Ovary (tissue), 9 donors: ENCODE results near the gene XPO6. TPM values are rescaled to one million over a fixed set of nuclear protein-coding genes. Genes with fewer than 3 reads are reported as not detected.

Source experiments
- DNase-seq, 5 donors: peaks; one replicate each; pipeline ENCODE4 v3.0.0-alpha.2; 2019 to 2020
- H3K27ac ChIP-seq, 2 donors: fragments of 200-600 bp; one replicate each; pipeline versions ENCODE4 v1.5.1 to v1.8.0; 2019 to 2022
- H3K27me3 ChIP-seq: fragments of 200-600 bp; one replicate; pipeline ENCODE4 v1.8.0; 2022
- H3K36me3 ChIP-seq: fragments of 200-600 bp; sonication (generic); one replicate; pipeline ENCODE4 v1.5.1; 2019
- H3K4me1 ChIP-seq: one replicate; pipeline ENCODE4 v1.8.1; 2013; ENCODE audit warnings: mild to moderate bottlenecking, moderate library complexity; ENCODE audit not compliant: insufficient read depth
- H3K4me3 ChIP-seq: fragments of 200-600 bp; sonication (generic); one replicate; pipeline ENCODE4 v1.5.1; 2017
- H3K9me3 ChIP-seq, 2 donors: fragments of 200-600 bp in 1 of 2; sonication (generic) in 1 of 2; one replicate each; pipeline versions ENCODE4 v1.5.1 to v1.8.1; 2013 to 2019; ENCODE audit warnings: mild to moderate bottlenecking in 1 of 2, moderate library complexity in 1 of 2
- EP300 ChIP-seq: sonication (generic); formaldehyde crosslinking; IDR thresholded peaks from one replicate; pipeline ENCODE4 v1.6.1; 2017; ENCODE audit warnings: antibody characterized with exemption
- POLR2A ChIP-seq: fragments of 450-650 bp; IDR thresholded peaks from one replicate; pipeline ENCODE4 v1.6.1; 2017; ENCODE audit warnings: antibody characterized with exemption, mild to moderate bottlenecking, moderate library complexity
- WGBS, 3 donors: extraction: QIAGEN DNeasy Blood & Tissue Kit in 1 of 3; methylation state at CpG; one replicate each; pipeline versions ENCODE4 v1.1.5 to v1.1.7; 2013 to 2017; 5-methylcytosine and 5-hydroxymethylcytosine counted together
- intact Hi-C, 4 donors: fragments of 100-400 bp; cut with DNase I; formaldehyde crosslinking; loops; one replicate each; pipeline versions ENCODE4 v1.11.0 to v1.15.1; 2022 to 2023
- polyA plus RNA-seq, 2 donors: library from polyadenylated mRNA; stranded (reverse); fragments of 200-250 nt in 1 of 2; fragments of 350-450 nt in 1 of 2; fragmentation: Illumina TruSeq in 1 of 2; extraction: RNeasy Lipid Tissue Mini Kit (QIAGEN cat#74804) in 1 of 2; gene quantifications; one replicate each; pipeline ENCODE4 v1.2.3, GENCODE V29; 2013 to 2014
- total RNA-seq, 7 donors: library from RNA; depleted of rRNA in 2 of 7; stranded (reverse); fragments of >200 nt in 2 of 7; fragmentation: NEBNext Ultra II Directional in 3 of 7; extraction: Animal tissue kit (Norgen Biotek cat#: 25700) in 3 of 7; gene quantifications; one replicate each; pipeline versions ENCODE4 v1.1.0 to v1.2.4, GENCODE V29; 2016 to 2023
- TF ChIP-seq, protein P1 (sequence below), 3 donors: fragments of 450-650 bp in 2 of 3; fragments of 200-600 bp in 1 of 3; IDR thresholded peaks; one replicate each; pipeline versions ENCODE4 v1.5.1 to v1.8.0; 2016 to 2022; ENCODE audit warnings: antibody characterized with exemption in 3 of 3, mild to moderate bottlenecking in 1 of 3
- donor health status: DM: no; HTN: no; CAD: no; lungs with moderate emphysema.
- donor health status: DM: no; HTN: no; CAD: no.
- donor health status: Bipolar disorder and iron deficiency.
- donor health status: DM: yes; HTN: yes; CAD: no.
- donor health status: DM: no; HTN: no; CAD: no.
- donor health status: DM: yes; HTN: yes; CAD: no.

XPO6 gene
- total and polyA plus RNA-seq, 9 donors: 30.3 to 98.2 (median 65.0) TPM

DNA sequence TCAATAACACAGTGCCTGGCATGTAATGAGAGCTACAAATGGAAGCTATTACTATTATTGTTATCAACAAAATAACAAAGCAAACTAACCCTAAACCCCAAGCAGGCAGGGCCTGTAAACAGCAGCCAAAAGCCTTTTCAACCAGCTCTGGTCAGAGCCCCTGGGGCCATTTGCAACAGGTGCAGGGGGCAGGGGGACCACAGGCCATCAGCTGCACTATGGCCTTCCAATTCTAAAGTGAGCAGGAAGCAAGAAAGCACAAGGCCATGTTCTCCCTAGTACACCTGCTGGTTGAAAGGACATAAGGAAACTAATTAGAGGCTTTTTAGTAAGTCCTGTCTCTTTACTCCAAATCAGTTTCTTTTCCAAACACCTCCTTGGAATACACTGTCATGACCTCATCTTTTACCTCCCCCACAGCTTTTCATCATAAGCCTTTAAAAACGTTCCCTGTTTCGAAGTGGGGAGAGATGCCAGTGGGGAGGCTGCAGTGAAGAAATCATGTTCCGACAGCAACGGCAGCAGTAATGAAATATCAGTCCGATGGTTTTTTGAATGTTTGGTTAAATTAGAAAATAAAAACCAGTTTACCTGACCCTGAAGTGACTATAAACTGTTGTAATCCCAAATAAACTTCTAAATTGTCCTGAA, 79.9 kb downstream of the XPO6 start:
- TF ChIP-seq, protein P1, sequence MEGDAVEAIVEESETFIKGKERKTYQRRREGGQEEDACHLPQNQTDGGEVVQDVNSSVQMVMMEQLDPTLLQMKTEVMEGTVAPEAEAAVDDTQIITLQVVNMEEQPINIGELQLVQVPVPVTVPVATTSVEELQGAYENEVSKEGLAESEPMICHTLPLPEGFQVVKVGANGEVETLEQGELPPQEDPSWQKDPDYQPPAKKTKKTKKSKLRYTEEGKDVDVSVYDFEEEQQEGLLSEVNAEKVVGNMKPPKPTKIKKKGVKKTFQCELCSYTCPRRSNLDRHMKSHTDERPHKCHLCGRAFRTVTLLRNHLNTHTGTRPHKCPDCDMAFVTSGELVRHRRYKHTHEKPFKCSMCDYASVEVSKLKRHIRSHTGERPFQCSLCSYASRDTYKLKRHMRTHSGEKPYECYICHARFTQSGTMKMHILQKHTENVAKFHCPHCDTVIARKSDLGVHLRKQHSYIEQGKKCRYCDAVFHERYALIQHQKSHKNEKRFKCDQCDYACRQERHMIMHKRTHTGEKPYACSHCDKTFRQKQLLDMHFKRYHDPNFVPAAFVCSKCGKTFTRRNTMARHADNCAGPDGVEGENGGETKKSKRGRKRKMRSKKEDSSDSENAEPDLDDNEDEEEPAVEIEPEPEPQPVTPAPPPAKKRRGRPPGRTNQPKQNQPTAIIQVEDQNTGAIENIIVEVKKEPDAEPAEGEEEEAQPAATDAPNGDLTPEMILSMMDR (IDR thresholded peaks at IDR 0.05): no peak
- no peak for TF ChIP-seq EP300
- TF ChIP-seq POLR2A: no peak
- intact Hi-C loops: no loop called here
- H3K27ac ChIP-seq: no peak overlapping the region

DNA sequence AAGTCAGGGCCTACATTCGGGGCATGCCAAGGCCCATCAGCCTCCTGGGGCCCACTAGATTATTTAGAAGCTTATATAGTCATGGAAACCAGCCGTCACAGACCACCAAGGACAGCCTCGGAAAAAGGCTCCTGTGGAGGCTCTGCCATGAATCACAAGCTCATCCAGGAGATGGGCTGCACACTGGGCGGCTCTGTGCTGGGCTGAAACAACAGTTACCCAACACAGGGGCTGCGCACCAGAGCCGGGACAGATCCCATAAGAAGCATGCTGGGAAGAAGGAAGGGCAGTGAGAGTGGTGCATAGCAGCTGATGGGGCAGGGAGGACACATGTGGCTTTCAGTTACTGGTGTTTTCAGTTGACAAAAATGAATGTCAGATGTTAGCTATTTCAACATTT, 80.6 kb downstream of the XPO6 start:
- no peaks in the 10 kb centered on the region for H3K36me3 ChIP-seq
- intact Hi-C loops: no loop called here
- H3K4me1 ChIP-seq: peaks cover 9% of the 10 kb centered on the region
- peak in 1 of 5 donors; percentile 27 for DNase-seq
- no peaks in the 10 kb centered on the region for H3K27me3 ChIP-seq
- H3K27ac ChIP-seq: peak overlapping the region in 1 of 2 donors; percentile 67
- no peaks in the 10 kb centered on the region for H3K9me3 ChIP-seq
- no peak for TF ChIP-seq POLR2A
- no peak overlapping the region for H3K4me3 ChIP-seq
- WGBS, 3 donors: 40 to 45% (median 45%) methylated on average over 6 of the region's 6 CpGs

More for the DNA sequence above, 79.9 kb downstream of the XPO6 start:
- DNase-seq: peak in 1 of 5 donors; percentile 28
- Histone ChIP-seq H3K36me3 (no peaks in the 10 kb centered on the region), H3K4me3 (no peak overlapping the region), H3K4me1 (peaks cover 9% of the 10 kb centered on the region), H3K9me3 (no peaks in the 10 kb centered on the region), H3K27me3 (no peaks in the 10 kb centered on the region)
- 17 to 21% (median 20%) methylated on average over 5 of the region's 5 CpGs for WGBS, 3 donors

GRCh38 chr16:28130099-28131088, 81.4 kb downstream of the XPO6 start:
- peak in 1 of 5 donors; percentile 26 for DNase-seq
- Histone ChIP-seq H3K4me3 (no peak overlapping the region), H3K4me1 (peaks cover 9% of the 10 kb centered on the region), H3K27me3 (no peaks in the 10 kb centered on the region), H3K36me3 (no peaks in the 10 kb centered on the region), H3K9me3 (no peaks in the 10 kb centered on the region), H3K27ac (peak overlapping the region in 1 of 2 donors; percentile 67)
- TF ChIP-seq POLR2A: no peak
- TF ChIP-seq, protein P1 (IDR thresholded peaks at IDR 0.05): no peak
- TF ChIP-seq EP300: no peak
- WGBS, 3 donors: 40 to 46% (median 40%) methylated on average over 11 of the region's 11 CpGs
- intact Hi-C loops: no loop called here

GRCh38 chr16:28126684-28127620, 84.8 kb downstream of the XPO6 start:
- Histone ChIP-seq H3K36me3 (no peaks in the 10 kb centered on the region), H3K27me3 (no peaks in the 10 kb centered on the region), H3K9me3 (no peaks in the 10 kb centered on the region), H3K27ac (no peak overlapping the region), H3K4me3 (no peak overlapping the region), H3K4me1 (peaks cover 11% of the 10 kb centered on the region)
- intact Hi-C loops: no loop called here
- 90 to 91% (median 91%) methylated on average over 14 of the region's 14 CpGs for WGBS, 3 donors
- DNase-seq: no peak
- TF ChIP-seq POLR2A: no peak
- TF ChIP-seq, protein P1 (IDR thresholded peaks at IDR 0.05): no peak
- no peak for TF ChIP-seq EP300
